GM21737 (cell line): ENCODE data around the gene SMKR1.
"Not testable (repeated sequence)": the region's sequence is repeated elsewhere in the genome, so short reads cannot be mapped to it uniquely, and the experiment has no call there.

Experiments used
- ATAC-seq: cut with Tn5 transposase; IDR thresholded peaks from one replicate; pipeline ENCODE4 v1.9.1; 2021; ENCODE audit warnings: mild to moderate bottlenecking, moderate library complexity; ENCODE audit not compliant: unreplicated experiment

Gene SMKR1

GRCh38 chr7:129481376-129481775 is 21.0 kb upstream of the SMKR1 start:
- not testable (repeated sequence) for ATAC-seq

DNA sequence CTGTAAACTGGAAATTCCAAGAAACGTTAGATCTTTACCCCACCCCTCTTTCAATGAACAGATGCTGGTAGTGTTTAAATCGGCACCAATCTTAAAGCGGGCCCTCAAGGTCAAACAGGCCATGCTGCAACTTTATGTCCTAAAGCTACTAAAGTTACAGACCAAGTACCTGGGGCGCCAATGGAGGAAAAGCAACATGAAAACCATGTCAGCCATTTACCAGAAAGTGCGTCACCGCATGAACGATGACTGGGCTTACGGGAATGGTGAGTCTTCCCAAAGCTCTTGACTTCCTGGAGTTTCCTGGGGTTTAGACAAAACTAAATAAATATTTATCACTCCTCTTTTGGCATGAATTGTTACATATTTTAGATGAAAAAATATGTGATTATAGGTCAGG is 19.6 kb upstream of the SMKR1 start:
- ATAC-seq: no peak

- ATAC-seq: no peak
Observed at GRCh38 chr7:129489491-129489890, 12.8 kb upstream of the SMKR1 start.

DNA sequence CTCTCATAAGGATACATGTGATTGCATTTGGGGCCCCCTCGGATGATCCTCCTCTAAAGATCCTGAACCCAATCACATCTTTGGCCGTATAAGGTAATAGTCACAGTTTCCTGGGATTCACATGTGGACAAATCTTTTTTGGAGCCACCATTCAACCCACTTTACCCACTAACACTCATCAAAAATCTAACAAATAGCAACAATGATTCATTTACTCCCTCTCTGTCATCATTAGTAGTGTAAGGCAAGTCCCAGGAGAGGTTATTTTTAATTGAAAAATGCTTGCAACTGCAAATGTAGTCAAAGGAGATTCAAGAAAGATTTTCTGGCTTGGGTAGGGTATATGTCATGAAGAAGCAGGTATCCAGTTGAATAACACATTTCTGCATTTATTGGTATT is 9.9 kb upstream of the SMKR1 start:
- no peak for ATAC-seq

DNA sequence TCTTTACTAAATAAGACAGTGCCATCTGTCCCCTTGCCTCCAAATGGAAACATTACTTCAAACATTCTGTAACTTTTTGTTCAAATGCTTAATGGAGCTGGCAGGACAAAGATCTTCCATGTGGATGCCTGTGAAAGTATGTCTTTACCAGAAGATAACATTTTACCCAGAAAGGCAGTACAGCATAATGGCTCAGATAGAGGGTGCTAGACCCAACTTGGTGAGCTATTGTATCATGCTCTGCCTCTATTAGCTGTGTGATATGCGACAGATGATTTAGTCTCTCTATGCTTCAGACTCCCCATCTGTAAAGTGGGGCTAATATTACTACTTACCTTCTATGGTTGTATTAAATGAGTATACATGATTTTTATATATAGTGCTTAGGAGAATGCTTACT is 8.8 kb upstream of the SMKR1 start:
- ATAC-seq: no peak

DNA sequence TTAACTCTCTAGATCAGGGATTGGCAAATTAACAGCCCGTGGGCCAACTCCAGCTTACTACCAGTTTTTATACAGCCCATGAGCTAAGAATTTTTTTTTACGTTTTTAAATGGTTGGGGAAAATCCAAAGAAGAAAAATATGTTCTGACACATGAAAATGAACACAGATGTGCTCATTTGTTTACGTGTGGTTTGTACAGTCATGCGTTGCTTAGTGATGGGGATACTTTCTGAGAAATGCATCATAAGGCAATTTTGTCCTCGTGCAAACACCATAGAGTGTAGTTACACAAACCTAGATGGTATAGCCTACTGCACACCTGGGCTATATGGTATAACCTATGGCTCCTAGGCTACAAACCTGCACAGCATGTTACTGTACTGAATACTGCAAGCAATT is 8.3 kb upstream of the SMKR1 start:
- peak; percentile 69 for ATAC-seq

- no peak for ATAC-seq
Observed at GRCh38 chr7:129495987-129496386, 6.3 kb upstream of the SMKR1 start.

DNA sequence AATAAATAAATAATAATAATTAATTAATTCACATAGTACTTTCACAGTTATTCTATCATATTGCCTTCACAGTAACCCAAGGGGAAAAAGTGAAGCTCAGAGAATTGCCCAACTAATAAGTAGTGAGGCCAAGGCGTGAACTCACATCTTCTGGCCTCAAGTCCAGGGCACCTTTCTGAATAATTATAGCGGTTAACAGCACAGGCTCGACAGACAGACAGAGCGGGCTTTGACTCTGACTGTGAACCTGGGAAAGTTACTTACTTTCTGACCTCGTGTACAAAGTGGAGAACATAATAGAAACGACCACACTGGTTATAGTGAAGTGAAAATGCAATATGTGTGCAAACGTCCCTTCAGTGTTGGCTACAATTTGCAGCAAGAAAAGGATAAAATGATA is 5.7 kb upstream of the SMKR1 start:
- no peak for ATAC-seq

GRCh38 chr7:129497156-129497555 is 5.2 kb upstream of the SMKR1 start:
- no peak for ATAC-seq

DNA sequence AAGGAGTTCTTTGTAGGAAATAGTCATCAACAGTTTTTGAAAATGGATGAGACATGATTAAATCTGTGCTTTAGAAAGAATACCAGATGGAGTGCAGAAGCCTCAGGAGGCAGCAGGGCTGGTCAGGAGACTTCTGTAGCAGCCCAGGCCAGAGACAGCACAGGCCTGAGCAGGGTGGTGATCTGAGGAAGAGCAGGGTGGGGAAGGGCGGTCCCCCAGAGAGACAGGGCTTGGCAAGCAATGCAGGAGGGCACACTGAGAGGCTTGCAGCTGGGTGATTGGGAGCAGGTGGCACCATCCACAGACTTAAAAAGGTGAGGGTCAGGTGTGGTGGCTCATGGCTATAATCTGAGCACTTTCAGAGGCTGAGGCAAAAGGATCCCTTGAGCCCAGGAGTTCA is 4.3 kb upstream of the SMKR1 start:
- ATAC-seq: no peak

DNA sequence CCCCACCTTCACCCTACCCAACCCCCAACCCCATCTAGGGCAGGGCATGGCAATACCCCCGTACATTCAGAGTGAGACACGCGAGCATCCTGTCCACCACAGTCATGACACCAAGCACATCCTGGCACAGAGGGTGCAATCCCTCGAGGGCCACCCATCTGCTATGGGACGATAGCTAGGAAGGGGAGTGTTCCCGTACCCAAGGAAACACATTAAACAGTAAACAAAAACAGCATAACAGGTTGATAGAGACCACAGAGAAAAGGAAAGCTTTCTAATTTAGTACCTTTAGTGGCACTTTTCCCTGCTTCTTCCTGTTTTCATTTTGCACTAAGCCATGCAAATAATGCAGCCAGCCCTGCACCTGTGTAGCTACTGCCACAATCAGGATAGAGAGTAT is 2.3 kb upstream of the SMKR1 start:
- no peak for ATAC-seq

DNA sequence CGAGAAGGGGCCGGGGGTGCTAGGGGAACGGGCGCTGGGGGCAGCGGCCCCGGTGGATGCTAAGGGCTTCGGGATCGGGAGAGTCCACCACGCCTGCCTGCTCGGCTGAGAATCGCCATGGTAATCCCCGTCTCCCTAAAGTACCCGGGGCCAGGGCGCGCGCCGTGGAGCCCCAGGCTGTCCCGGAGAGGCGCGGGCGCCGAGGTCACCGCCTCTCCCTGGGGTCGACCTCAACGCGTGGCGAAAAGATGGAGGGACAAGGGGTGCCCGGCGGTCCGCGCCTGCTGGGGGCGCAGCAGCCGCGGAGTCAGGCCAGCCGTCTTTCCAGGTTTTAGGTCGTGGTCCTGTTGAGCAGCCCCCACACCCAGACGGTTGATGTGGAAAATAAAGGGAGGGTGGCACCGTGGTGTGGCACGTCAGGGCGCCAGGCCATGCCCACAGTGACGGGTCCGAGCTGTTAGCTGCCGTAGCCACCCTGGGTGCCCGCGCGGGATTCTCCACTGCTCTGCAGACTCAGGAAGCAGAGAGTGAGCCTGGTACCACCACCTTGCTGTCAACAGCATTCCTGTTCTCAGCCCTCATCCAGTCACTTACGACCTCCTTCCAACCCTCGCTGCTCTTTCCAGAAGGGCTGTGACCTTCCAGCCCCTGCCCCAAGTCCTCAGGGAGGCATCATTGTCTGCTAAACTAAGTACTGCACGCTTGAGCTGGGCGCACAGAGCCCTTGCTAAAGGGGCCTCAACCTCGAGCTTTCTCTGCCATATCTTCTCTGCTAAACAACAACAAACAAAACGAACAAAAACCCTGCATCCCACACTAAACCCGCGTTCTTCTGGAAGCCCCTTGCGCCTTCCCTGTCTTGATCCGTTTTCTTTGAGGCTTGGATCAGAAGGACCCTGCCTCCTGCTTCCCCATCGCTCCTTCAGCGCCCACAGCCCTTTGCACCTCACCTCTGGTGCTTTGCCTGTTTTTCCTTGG is 666 bp downstream of the SMKR1 start:
- ATAC-seq: peak; percentile 12

- ATAC-seq: no peak
Observed at GRCh38 chr7:129503725-129504124, 1.4 kb downstream of the SMKR1 start.

- ATAC-seq: no peak
Observed at GRCh38 chr7:129512192-129512591, 9.9 kb downstream of the SMKR1 start.

- no peak for ATAC-seq
Observed at GRCh38 chr7:129513546-129513945, 11.2 kb downstream of the SMKR1 start.

GRCh38 chr7:129514683-129515082 is 12.4 kb downstream of the SMKR1 start:
- no peak for ATAC-seq

DNA sequence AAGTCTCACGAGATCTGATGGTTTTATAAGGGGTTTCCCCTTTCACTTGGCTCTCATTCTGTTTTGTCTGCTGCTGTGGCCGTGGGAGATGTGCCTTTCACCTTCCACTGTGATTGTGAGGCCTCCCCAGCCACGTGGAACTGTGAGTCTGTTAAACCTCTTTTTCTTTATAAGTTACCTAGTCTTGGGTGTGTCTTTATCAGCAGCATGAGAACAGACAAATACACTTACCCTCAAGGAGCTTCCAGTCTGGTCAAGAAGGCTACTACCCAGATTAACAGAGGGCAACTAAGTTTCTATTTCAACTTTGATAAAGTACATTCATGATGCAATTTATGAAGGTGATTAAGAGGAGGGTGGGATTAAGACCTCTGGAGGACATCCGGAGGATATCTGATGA is 13.1 kb downstream of the SMKR1 start:
- no peak for ATAC-seq

GRCh38 chr7:129517931-129518330 is 15.6 kb downstream of the SMKR1 start:
- ATAC-seq: no peak

- ATAC-seq: no peak
Observed at GRCh38 chr7:129519464-129519863, 17.1 kb downstream of the SMKR1 start.

GRCh38 chr7:129522088-129522970 is 20.0 kb downstream of the SMKR1 start:
- ATAC-seq: no peak

GRCh38 chr7:129522971-129523340 is 20.6 kb downstream of the SMKR1 start:
- no peak for ATAC-seq

GRCh38 chr7:129523924-129524323 is 21.6 kb downstream of the SMKR1 start:
- no peak for ATAC-seq
